PFSK-1 (cell line): ENCODE measurements around the gene FAM216B.

Source experiments
- POLR2AphosphoS5 ChIP-seq: IDR thresholded peaks from 2 replicates; pipeline ENCODE4 v1.6.1; 2012; ENCODE audit warnings: low read depth, mild to moderate bottlenecking, control low read depth, low read length, moderate library complexity
- TAF1 ChIP-seq: IDR thresholded peaks from 2 replicates; pipeline ENCODE4 v1.6.1; 2012; ENCODE audit warnings: low read length, control low read depth, borderline replicate concordance; ENCODE audit not compliant: insufficient read depth

DNA sequence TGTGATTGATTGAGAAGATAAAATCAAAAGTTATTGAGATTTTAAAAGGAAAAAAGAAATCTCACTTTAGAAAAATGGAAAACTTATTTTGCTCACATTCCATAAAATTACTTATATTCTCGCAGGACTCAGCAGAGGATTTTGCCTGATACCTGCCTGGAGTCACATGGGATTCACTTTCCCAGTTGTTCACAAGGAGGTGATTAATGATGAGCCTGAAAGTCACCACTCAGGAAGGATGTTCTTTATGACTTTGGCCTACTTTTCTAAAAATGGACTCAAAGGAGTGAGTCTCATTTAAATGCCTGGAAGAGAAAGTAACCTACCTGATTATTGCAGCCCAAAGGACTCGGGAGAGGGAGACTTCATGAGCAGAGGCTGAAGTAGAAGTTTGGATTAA, 34.5 kb upstream of the FAM216B start:
- TF ChIP-seq TAF1 (no peak), POLR2AphosphoS5 (no peak)
